HepG2 (cell line): ENCODE data around the gene KMT2B. TPM values are rescaled to one million over a fixed set of nuclear protein-coding genes. Genes with fewer than 3 reads are reported as not detected.
A peak's percentile ranks its signal among the peaks of the same experiment; 100 is the strongest.

Experiments used
- BCL6 ChIP-seq: IDR thresholded peaks from 2 replicates; pipeline ENCODE4 v1.6.1; 2016; ENCODE audit warnings: missing genetic modification reagents, missing compliant biosample characterization
- CBX5 ChIP-seq: sonication (generic); formaldehyde crosslinking; IDR thresholded peaks from 2 replicates; pipeline ENCODE4 v1.4.0; 2020; ENCODE audit warnings: missing genetic modification reagents, borderline replicate concordance
- CREB1 ChIP-seq, 2 experiments: fragments of 450-650 bp in 1 of 2; IDR thresholded peaks; 2 replicates each; pipeline ENCODE4 v1.6.1; 2016 to 2017; ENCODE audit warnings: control low read depth in 1 of 2, mild to moderate bottlenecking in 1 of 2, missing compliant biosample characterization in 1 of 2, missing genetic modification characterization in 1 of 2
- DNMT3B ChIP-seq: conservative IDR thresholded peaks from 2 replicates; pipeline ENCODE4 v1.6.1; 2016; ENCODE audit warnings: missing biosample characterization, control low read depth
- ISL2 ChIP-seq: sonication (generic); formaldehyde crosslinking; IDR thresholded peaks from 2 replicates; pipeline ENCODE4 v1.5.0; 2020; ENCODE audit warnings: missing genetic modification reagents
- KDM2A ChIP-seq: sonication (generic); formaldehyde crosslinking; IDR thresholded peaks from 2 replicates; pipeline ENCODE4 v1.4.0; 2020; ENCODE audit warnings: low read depth, missing genetic modification reagents, borderline replicate concordance
- KMT2A ChIP-seq: sonication (generic); formaldehyde crosslinking; IDR thresholded peaks from 2 replicates; pipeline ENCODE4 v1.4.0; 2020; ENCODE audit warnings: missing genetic modification reagents
- MAF1 ChIP-seq: sonication (generic); formaldehyde crosslinking; IDR thresholded peaks from 2 replicates; pipeline ENCODE4 v1.5.0; 2020; ENCODE audit warnings: missing genetic modification reagents, borderline replicate concordance
- NFRKB ChIP-seq: fragments of 450-650 bp; IDR thresholded peaks from 2 replicates; pipeline ENCODE4 v1.6.1; 2017
- NPAS2 ChIP-seq: sonication (generic); formaldehyde crosslinking; IDR thresholded peaks from 2 replicates; pipeline ENCODE4 v1.8.0; 2022; ENCODE audit warnings: mild to moderate bottlenecking, missing genetic modification reagents, borderline replicate concordance
- PHF8 ChIP-seq: sonication (generic); formaldehyde crosslinking; IDR thresholded peaks from 2 replicates; pipeline ENCODE4 v1.5.0; 2020; ENCODE audit warnings: missing genetic modification reagents
- PLRG1 ChIP-seq: fragments of 450-650 bp; conservative IDR thresholded peaks from 2 replicates; pipeline ENCODE4 v1.6.1; 2016
- SCMH1 ChIP-seq: sonication (generic); formaldehyde crosslinking; IDR thresholded peaks from 2 replicates; pipeline ENCODE4 v1.9.0; 2021; ENCODE audit warnings: missing genetic modification reagents, mild to moderate bottlenecking, borderline replicate concordance
- SNAI1 ChIP-seq: sonication (generic); formaldehyde crosslinking; IDR thresholded peaks from 2 replicates; pipeline ENCODE4 v1.5.0; 2020; ENCODE audit warnings: mild to moderate bottlenecking, missing genetic modification reagents, borderline replicate concordance
- TARDBP ChIP-seq: sonication (generic); formaldehyde crosslinking; IDR thresholded peaks from 2 replicates; pipeline ENCODE4 v1.8.0; 2022; ENCODE audit warnings: mild to moderate bottlenecking, missing genetic modification reagents
- TEAD3 ChIP-seq: optimal IDR thresholded peaks from 2 replicates; pipeline ENCODE3; 2016; ENCODE audit warnings: borderline replicate concordance
- ZFP90 ChIP-seq: sonication (generic); formaldehyde crosslinking; IDR thresholded peaks from 2 replicates; pipeline ENCODE4 v1.8.0; 2022; ENCODE audit warnings: missing genetic modification reagents, mild to moderate bottlenecking, inconsistent platforms, borderline replicate concordance
- polyA plus RNA-seq, 8 experiments: library from polyadenylated mRNA; depleted of rRNA in 3 of 8; stranded (reverse) in 7 of 8; unstranded in 1 of 8; fragments of >200 nt; fragmentation: Illumina TruSeq in 4 of 8; extraction: Trizol in 4 of 8; gene quantifications; 2 replicates each; pipeline versions ENCODE4 v1.2.1 to v1.2.3, GENCODE V29; 2011 to 2016; ENCODE audit warnings: low read depth in 4 of 8, missing spikeins in 1 of 8, mixed read lengths in 1 of 8; ENCODE audit not compliant: insufficient read depth in 1 of 8
- total RNA-seq, 5 experiments: library from RNA; depleted of rRNA; stranded (reverse); fragments of >200 nt; fragmentation: Illumina TruSeq; extraction: Trizol; gene quantifications; 2 replicates each; pipeline ENCODE4 v1.2.3, GENCODE V29; 2016; ENCODE audit warnings: low read depth in 1 of 5
- TF ChIP-seq, protein P1 (sequence below): sonication (generic); formaldehyde crosslinking; IDR thresholded peaks from 2 replicates; pipeline ENCODE4 v1.4.0; 2020; ENCODE audit warnings: missing genetic modification reagents
- TF ChIP-seq, protein P2 (sequence below): sonication (generic); formaldehyde crosslinking; IDR thresholded peaks from 2 replicates; pipeline ENCODE4 v1.4.0; 2020; ENCODE audit warnings: missing genetic modification reagents
- TF ChIP-seq, protein P3 (sequence below): sonication (generic); formaldehyde crosslinking; IDR thresholded peaks from 2 replicates; pipeline ENCODE4 v1.4.0; 2020; ENCODE audit warnings: missing genetic modification reagents
- TF ChIP-seq, protein P4 (sequence below): sonication (generic); formaldehyde crosslinking; IDR thresholded peaks from 2 replicates; pipeline ENCODE4 v1.8.1; 2023; ENCODE audit warnings: mild to moderate bottlenecking, missing genetic modification reagents, borderline replicate concordance

KMT2B gene
- total and polyA plus RNA-seq, 2 of the 13 experiments (the other 11 are each of a cell fraction or from before 2014, with no cell fraction given) = 6.2 to 16.9 TPM

GRCh38 chr19:35702223-35703012, 15.4 kb upstream of the KMT2B start (continued):
- TF ChIP-seq TEAD3 (CRISPR knock-in tag) (peak; percentile 10), PLRG1 (no peak), NPAS2 (CRISPR knock-in tag) (no peak), BCL6 (CRISPR knock-in tag) (no peak), NFRKB (no peak), ZFP90 (CRISPR knock-in tag) (0 out of 2 replicates have a peak, but pooled peaks have one; percentile 65), TARDBP (CRISPR knock-in tag) (no peak), ISL2 (no peak), MAF1 (CRISPR knock-in tag) (no peak), DNMT3B (CRISPR knock-in tag) (no peak), SCMH1 (CRISPR knock-in tag) (no peak), CBX5 (CRISPR knock-in tag) (no peak), KDM2A (CRISPR knock-in tag) (peak; percentile 65; the same call in 1 of the 2 replicates), CREB1 (IDR thresholded peaks at IDR 0.05) (peak; percentile 80), CREB1 (CRISPR knock-in tag; IDR thresholded peaks at IDR 0.05) (peak; percentile 84), SNAI1 (CRISPR knock-in tag) (0 out of 2 replicates have a peak, but pooled peaks have one; percentile 86), PHF8 (CRISPR knock-in tag) (peak; percentile 77), KMT2A (0 out of 2 replicates have a peak, but pooled peaks have one; percentile 27)
- TF ChIP-seq, protein P1, sequence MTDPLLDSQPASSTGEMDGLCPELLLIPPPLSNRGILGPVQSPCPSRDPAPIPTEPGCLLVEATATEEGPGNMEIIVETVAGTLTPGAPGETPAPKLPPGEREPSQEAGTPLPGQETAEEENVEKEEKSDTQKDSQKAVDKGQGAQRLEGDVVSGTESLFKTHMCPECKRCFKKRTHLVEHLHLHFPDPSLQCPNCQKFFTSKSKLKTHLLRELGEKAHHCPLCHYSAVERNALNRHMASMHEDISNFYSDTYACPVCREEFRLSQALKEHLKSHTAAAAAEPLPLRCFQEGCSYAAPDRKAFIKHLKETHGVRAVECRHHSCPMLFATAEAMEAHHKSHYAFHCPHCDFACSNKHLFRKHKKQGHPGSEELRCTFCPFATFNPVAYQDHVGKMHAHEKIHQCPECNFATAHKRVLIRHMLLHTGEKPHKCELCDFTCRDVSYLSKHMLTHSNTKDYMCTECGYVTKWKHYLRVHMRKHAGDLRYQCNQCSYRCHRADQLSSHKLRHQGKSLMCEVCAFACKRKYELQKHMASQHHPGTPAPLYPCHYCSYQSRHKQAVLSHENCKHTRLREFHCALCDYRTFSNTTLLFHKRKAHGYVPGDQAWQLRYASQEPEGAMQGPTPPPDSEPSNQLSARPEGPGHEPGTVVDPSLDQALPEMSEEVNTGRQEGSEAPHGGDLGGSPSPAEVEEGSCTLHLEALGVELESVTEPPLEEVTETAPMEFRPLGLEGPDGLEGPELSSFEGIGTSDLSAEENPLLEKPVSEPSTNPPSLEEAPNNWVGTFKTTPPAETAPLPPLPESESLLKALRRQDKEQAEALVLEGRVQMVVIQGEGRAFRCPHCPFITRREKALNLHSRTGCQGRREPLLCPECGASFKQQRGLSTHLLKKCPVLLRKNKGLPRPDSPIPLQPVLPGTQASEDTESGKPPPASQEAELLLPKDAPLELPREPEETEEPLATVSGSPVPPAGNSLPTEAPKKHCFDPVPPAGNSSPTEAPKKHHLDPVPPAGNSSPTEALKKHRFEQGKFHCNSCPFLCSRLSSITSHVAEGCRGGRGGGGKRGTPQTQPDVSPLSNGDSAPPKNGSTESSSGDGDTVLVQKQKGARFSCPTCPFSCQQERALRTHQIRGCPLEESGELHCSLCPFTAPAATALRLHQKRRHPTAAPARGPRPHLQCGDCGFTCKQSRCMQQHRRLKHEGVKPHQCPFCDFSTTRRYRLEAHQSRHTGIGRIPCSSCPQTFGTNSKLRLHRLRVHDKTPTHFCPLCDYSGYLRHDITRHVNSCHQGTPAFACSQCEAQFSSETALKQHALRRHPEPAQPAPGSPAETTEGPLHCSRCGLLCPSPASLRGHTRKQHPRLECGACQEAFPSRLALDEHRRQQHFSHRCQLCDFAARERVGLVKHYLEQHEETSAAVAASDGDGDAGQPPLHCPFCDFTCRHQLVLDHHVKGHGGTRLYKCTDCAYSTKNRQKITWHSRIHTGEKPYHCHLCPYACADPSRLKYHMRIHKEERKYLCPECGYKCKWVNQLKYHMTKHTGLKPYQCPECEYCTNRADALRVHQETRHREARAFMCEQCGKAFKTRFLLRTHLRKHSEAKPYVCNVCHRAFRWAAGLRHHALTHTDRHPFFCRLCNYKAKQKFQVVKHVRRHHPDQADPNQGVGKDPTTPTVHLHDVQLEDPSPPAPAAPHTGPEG = no peak; the same call in 1 of the 2 replicates
- TF ChIP-seq, protein P2, sequence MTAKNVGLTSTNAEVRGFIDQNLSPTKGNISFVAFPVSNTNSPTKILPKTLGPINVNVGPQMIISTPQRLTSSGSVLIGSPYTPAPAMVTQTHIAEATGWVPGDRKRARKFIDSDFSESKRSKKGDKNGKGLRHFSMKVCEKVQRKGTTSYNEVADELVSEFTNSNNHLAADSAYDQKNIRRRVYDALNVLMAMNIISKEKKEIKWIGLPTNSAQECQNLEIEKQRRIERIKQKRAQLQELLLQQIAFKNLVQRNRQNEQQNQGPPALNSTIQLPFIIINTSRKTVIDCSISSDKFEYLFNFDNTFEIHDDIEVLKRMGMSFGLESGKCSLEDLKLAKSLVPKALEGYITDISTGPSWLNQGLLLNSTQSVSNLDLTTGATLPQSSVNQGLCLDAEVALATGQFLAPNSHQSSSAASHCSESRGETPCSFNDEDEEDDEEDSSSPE (CRISPR knock-in tag) = peak; percentile 76; the same call in 1 of the 2 replicates
- TF ChIP-seq, protein P3, sequence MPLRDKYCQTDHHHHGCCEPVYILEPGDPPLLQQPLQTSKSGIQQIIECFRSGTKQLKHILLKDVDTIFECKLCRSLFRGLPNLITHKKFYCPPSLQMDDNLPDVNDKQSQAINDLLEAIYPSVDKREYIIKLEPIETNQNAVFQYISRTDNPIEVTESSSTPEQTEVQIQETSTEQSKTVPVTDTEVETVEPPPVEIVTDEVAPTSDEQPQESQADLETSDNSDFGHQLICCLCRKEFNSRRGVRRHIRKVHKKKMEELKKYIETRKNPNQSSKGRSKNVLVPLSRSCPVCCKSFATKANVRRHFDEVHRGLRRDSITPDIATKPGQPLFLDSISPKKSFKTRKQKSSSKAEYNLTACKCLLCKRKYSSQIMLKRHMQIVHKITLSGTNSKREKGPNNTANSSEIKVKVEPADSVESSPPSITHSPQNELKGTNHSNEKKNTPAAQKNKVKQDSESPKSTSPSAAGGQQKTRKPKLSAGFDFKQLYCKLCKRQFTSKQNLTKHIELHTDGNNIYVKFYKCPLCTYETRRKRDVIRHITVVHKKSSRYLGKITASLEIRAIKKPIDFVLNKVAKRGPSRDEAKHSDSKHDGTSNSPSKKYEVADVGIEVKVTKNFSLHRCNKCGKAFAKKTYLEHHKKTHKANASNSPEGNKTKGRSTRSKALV (CRISPR knock-in tag) = no peak; the same call in 1 of the 2 replicates
- TF ChIP-seq, protein P4, sequence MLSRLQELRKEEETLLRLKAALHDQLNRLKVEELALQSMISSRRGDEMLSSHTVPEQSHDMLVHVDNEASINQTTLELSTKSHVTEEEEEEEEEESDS = 0 out of 2 replicates have a peak, but pooled peaks have one; percentile 8
